Activated gamma-delta T cell treated with anti-CD3 and anti-CD28 coated beads, Interleukin-2, amount 50 U/mL, for 16 hours (primary cell): ENCODE data around the gene PBLD.

Experiments used
- DNase-seq: peaks from one replicate; pipeline ENCODE4 v3.0.0-alpha.2; 2020; ENCODE audit warnings: low read depth

PBLD gene

GRCh38 chr10:68332259-68333057 lies at the start of gene PBLD:
Gene PBLD, minus strand, starts transcription at chr10:68332928. Its CDS starts 26,084 bp downstream, at chr10:68306844.
- DNase-seq, result peak; percentile 32

- DNase-seq, result no peak
Observed at GRCh38 chr10:68371604-68372003, 38.9 kb upstream of the PBLD start.

GRCh38 chr10:68367121-68367520 lies 34.4 kb upstream of the PBLD start:
- DNase-seq, result no peak

GRCh38 chr10:68366600-68366999 lies 33.9 kb upstream of the PBLD start:
- no peak for DNase-seq

- DNase-seq, result no peak
Observed at GRCh38 chr10:68365611-68366010, 32.9 kb upstream of the PBLD start.

GRCh38 chr10:68364101-68364886 lies 31.6 kb upstream of the PBLD start:
- DNase-seq, result no peak

GRCh38 chr10:68362590-68362989 lies 29.9 kb upstream of the PBLD start:
- no peak for DNase-seq

GRCh38 chr10:68359189-68359588 lies 26.5 kb upstream of the PBLD start:
- DNase-seq, result no peak

- DNase-seq, result no peak
Observed at GRCh38 chr10:68353537-68353936, 20.8 kb upstream of the PBLD start.

GRCh38 chr10:68348265-68348741 lies 15.6 kb upstream of the PBLD start:
- DNase-seq, result peak; percentile 20

- no peak for DNase-seq
Observed at GRCh38 chr10:68346774-68347173, 14.0 kb upstream of the PBLD start.

GRCh38 chr10:68345621-68346020 lies 12.9 kb upstream of the PBLD start:
- no peak for DNase-seq

GRCh38 chr10:68342909-68343516 lies 10.3 kb upstream of the PBLD start:
- DNase-seq, result no peak

- no peak for DNase-seq
Observed at GRCh38 chr10:68340358-68341080, 7.8 kb upstream of the PBLD start.

GRCh38 chr10:68336754-68337351 lies 4.1 kb upstream of the PBLD start:
- DNase-seq, result no peak

GRCh38 chr10:68334672-68335467 lies 2.1 kb upstream of the PBLD start:
- no peak for DNase-seq

GRCh38 chr10:68333440-68334431 lies 1.0 kb upstream of the PBLD start:
- DNase-seq, result no peak

- no peak for DNase-seq
Observed at GRCh38 chr10:68333058-68333395, 299 bp upstream of the PBLD start.

GRCh38 chr10:68331455-68332258 lies 1.1 kb downstream of the PBLD start, which contains the start of gene HNRNPH3:
Gene HNRNPH3, plus strand, starts transcription at chr10:68332064. Its CDS starts 5,158 bp downstream, at chr10:68337222.
- DNase-seq, result peak; percentile 98
